ENCODE results near the gene RAB11FIP4. TPM values are rescaled to one million over a fixed set of nuclear protein-coding genes. Genes with fewer than 3 reads are reported as not detected.
A peak's percentile ranks its signal among the peaks of the same experiment; 100 is the strongest.

RAB11FIP4 gene
- total RNA-seq, 2 donors from 2014 or later, result 35.6 to 62.2 TPM

- H3K27me3 Mint-ChIP-seq (ENCODE audit: insufficient read depth), result peaks cover 52% of the 10 kb centered on the region
- Histone ChIP-seq H3K36me3 (ENCODE audit: control insufficient read depth, insufficient read depth, low read length) (no peaks in the 10 kb centered on the region), H3K27me3 (ENCODE audit: control insufficient read depth, insufficient read depth, low read length, poor library complexity, severe bottlenecking) (peaks cover 68% of the 10 kb centered on the region), H3K9ac (ENCODE audit: extremely low read depth, low read length, poor library complexity, severe bottlenecking) (no peak overlapping the region), H3K4me3 (ENCODE audit: low read length) (no peak overlapping the region), H3K27ac (ENCODE audit: low read depth, low read length) (no peak overlapping the region), H3K4me1 (ENCODE audit: control insufficient read depth, insufficient read depth, low read length) (no peaks in the 10 kb centered on the region), H3K9me3 (ENCODE audit: control insufficient read depth, low read length) (no peaks in the 10 kb centered on the region)
- TF ChIP-seq, protein P1, sequence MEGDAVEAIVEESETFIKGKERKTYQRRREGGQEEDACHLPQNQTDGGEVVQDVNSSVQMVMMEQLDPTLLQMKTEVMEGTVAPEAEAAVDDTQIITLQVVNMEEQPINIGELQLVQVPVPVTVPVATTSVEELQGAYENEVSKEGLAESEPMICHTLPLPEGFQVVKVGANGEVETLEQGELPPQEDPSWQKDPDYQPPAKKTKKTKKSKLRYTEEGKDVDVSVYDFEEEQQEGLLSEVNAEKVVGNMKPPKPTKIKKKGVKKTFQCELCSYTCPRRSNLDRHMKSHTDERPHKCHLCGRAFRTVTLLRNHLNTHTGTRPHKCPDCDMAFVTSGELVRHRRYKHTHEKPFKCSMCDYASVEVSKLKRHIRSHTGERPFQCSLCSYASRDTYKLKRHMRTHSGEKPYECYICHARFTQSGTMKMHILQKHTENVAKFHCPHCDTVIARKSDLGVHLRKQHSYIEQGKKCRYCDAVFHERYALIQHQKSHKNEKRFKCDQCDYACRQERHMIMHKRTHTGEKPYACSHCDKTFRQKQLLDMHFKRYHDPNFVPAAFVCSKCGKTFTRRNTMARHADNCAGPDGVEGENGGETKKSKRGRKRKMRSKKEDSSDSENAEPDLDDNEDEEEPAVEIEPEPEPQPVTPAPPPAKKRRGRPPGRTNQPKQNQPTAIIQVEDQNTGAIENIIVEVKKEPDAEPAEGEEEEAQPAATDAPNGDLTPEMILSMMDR (conservative IDR thresholded peaks at IDR 0.05), result no peak
- H3K27ac Mint-ChIP-seq, result no peak overlapping the region
- DNase-seq, result no peak
- H3K4me1 Mint-ChIP-seq, result peaks cover 10% of the 10 kb centered on the region
- H3K36me3 Mint-ChIP-seq (ENCODE audit: low read depth), result no peaks in the 10 kb centered on the region
- H3K9me3 Mint-ChIP-seq, result no peaks in the 10 kb centered on the region
- WGBS, 2 experiments (ENCODE audit: insufficient coverage in 1 of 2, insufficient read length in 1 of 2), result 82 to 92% methylated on average over 5 of the region's 5 CpGs
- no peak overlapping the region for H3K4me3 Mint-ChIP-seq
These were observed 162.0 kb downstream of the RAB11FIP4 start for GRCh38 chr17:31553506-31553905.

DNA sequence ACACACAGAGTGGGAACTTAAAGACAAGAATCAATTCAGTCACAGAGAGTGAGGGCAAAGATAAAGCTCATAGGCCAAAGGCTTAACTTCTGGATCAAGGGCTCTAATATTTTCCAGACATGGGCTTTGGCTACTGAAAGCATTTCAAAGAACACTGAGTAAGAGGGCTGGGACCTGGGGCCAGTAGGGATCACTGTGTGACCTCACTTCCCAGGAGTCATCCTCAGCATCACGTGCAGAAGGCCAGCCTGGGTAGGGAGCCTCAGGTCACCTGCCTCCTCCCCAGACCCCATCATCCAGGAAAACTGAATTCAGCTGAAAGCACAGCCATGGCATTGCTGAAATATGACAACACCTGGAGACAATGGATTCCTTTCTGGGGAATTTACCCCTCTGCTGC is 163.5 kb downstream of the RAB11FIP4 start:
- Histone ChIP-seq H3K9me3 (ENCODE audit: control insufficient read depth, low read length) (no peaks in the 10 kb centered on the region), H3K27me3 (ENCODE audit: control insufficient read depth, insufficient read depth, low read length, poor library complexity, severe bottlenecking) (peaks cover 78% of the 10 kb centered on the region), H3K4me1 (ENCODE audit: control insufficient read depth, insufficient read depth, low read length) (no peaks in the 10 kb centered on the region), H3K36me3 (ENCODE audit: control insufficient read depth, insufficient read depth, low read length) (no peaks in the 10 kb centered on the region), H3K4me3 (ENCODE audit: low read length) (no peak overlapping the region), H3K27ac (ENCODE audit: low read depth, low read length) (no peak overlapping the region), H3K9ac (ENCODE audit: extremely low read depth, low read length, poor library complexity, severe bottlenecking) (no peak overlapping the region)
- DNase-seq, result no peak
- Mint-ChIP-seq H3K9me3 (no peaks in the 10 kb centered on the region), H3K27me3 (ENCODE audit: insufficient read depth) (peaks cover 53% of the 10 kb centered on the region), H3K4me1 (peaks cover 7% of the 10 kb centered on the region), H3K36me3 (ENCODE audit: low read depth) (no peaks in the 10 kb centered on the region), H3K4me3 (no peak overlapping the region), H3K27ac (no peak overlapping the region)
- TF ChIP-seq, protein P1 (conservative IDR thresholded peaks at IDR 0.05), result no peak
- WGBS, 2 experiments (ENCODE audit: insufficient coverage in 1 of 2, insufficient read length in 1 of 2), result 100% methylated on average over 1 of the region's 1 CpG; no CpG with 5 or more reads in 1 of the 2 experiments

GRCh38 chr17:31556969-31557645 is 165.6 kb downstream of the RAB11FIP4 start:
- TF ChIP-seq, protein P1 (conservative IDR thresholded peaks at IDR 0.05), result no peak
- no peak overlapping the region for H3K27ac Mint-ChIP-seq
- H3K4me1 Mint-ChIP-seq, result peaks cover 25% of the 10 kb centered on the region
- Histone ChIP-seq H3K4me1 (ENCODE audit: control insufficient read depth, insufficient read depth, low read length) (peaks cover 6% of the 10 kb centered on the region), H3K9ac (ENCODE audit: extremely low read depth, low read length, poor library complexity, severe bottlenecking) (no peak overlapping the region), H3K27me3 (ENCODE audit: control insufficient read depth, insufficient read depth, low read length, poor library complexity, severe bottlenecking) (peaks cover 83% of the 10 kb centered on the region), H3K9me3 (ENCODE audit: control insufficient read depth, low read length) (no peaks in the 10 kb centered on the region), H3K4me3 (ENCODE audit: low read length) (no peak overlapping the region), H3K27ac (ENCODE audit: low read depth, low read length) (no peak overlapping the region), H3K36me3 (ENCODE audit: control insufficient read depth, insufficient read depth, low read length) (no peaks in the 10 kb centered on the region)
- H3K27me3 Mint-ChIP-seq (ENCODE audit: insufficient read depth), result peaks cover 54% of the 10 kb centered on the region
- H3K36me3 Mint-ChIP-seq (ENCODE audit: low read depth), result no peaks in the 10 kb centered on the region
- WGBS, 2 experiments (ENCODE audit: insufficient coverage in 1 of 2, insufficient read length in 1 of 2), result 19 to 30% methylated on average over 6 to 13 of the region's 13 CpGs
- no peaks in the 10 kb centered on the region for H3K9me3 Mint-ChIP-seq
- peak; percentile 94 for DNase-seq
- H3K4me3 Mint-ChIP-seq, result peak overlapping the region; percentile 29

Data from endodermal cell (in vitro differentiated cells).